ENCODE data around the gene ABCC6. TPM values are rescaled to one million over a fixed set of nuclear protein-coding genes. Genes with fewer than 3 reads are reported as not detected.

The ABCC6 gene
- total RNA-seq, 4 donors from 2014 or later = 1.8 to 19.4 (median 2.2) TPM

- TF ChIP-seq, protein P1, sequence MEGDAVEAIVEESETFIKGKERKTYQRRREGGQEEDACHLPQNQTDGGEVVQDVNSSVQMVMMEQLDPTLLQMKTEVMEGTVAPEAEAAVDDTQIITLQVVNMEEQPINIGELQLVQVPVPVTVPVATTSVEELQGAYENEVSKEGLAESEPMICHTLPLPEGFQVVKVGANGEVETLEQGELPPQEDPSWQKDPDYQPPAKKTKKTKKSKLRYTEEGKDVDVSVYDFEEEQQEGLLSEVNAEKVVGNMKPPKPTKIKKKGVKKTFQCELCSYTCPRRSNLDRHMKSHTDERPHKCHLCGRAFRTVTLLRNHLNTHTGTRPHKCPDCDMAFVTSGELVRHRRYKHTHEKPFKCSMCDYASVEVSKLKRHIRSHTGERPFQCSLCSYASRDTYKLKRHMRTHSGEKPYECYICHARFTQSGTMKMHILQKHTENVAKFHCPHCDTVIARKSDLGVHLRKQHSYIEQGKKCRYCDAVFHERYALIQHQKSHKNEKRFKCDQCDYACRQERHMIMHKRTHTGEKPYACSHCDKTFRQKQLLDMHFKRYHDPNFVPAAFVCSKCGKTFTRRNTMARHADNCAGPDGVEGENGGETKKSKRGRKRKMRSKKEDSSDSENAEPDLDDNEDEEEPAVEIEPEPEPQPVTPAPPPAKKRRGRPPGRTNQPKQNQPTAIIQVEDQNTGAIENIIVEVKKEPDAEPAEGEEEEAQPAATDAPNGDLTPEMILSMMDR (IDR thresholded peaks at IDR 0.05; ENCODE audit: low read depth) = no peak
Observed at GRCh38 chr16:16127469-16128116, 95.7 kb downstream of the ABCC6 start.

- TF ChIP-seq, protein P1 (IDR thresholded peaks at IDR 0.05; ENCODE audit: low read depth) = no peak
Observed at GRCh38 chr16:16126896-16127295, 96.4 kb downstream of the ABCC6 start.

DNA sequence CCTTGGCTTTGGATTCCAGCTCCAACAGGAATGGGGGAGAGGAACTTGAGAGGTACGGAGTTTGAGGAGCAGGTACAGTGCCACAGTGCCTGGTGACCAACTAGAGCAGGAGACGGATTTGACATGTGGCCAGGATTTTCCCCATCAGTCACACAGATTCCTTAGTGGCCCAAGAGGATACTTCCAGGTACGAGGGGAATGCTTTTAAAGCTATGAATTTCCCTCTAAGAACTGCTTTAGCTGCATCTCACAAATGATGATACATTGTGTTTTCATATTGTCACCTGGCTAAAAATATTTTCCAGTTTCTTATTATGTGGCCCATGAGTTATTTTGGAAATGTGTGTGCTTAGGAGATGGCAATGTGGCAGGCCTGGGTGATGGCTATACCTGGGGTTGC is 98.3 kb downstream of the ABCC6 start:
- TF ChIP-seq, protein P1 (IDR thresholded peaks at IDR 0.05; ENCODE audit: low read depth) = no peak

GRCh38 chr16:16124438-16124837 is 98.9 kb downstream of the ABCC6 start:
- TF ChIP-seq, protein P1 (IDR thresholded peaks at IDR 0.05; ENCODE audit: low read depth) = no peak

GRCh38 chr16:16122264-16122663 is 101.0 kb downstream of the ABCC6 start:
- TF ChIP-seq, protein P1 (IDR thresholded peaks at IDR 0.05; ENCODE audit: low read depth) = no peak

DNA sequence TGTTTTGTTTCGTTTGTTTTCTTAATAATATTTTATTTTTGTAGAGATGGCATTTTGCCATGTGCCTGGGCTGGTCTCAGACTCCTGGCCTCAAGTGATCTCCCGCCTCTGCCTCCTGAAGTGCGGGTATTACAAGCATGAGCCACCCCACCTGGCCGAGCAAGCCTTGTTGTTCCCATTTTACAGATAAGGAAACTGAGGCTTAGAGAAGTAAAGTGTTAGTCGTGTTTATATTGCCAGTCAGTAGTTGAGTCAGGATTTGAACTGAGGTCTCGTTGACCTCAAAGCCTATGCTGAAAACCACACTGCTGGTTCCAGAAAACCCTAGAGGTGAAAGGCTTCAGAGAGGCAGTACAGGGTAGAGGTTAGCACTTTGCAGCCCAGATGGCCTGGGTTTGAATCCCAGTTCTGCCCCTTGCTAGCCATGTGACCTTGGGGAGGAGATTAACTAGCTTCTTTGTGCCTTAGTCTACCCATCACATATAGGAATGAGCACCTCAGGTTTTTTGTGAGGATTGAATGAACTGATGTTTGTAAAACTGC is 102.0 kb downstream of the ABCC6 start:
- TF ChIP-seq, protein P1 (IDR thresholded peaks at IDR 0.05; ENCODE audit: low read depth) = no peak

DNA sequence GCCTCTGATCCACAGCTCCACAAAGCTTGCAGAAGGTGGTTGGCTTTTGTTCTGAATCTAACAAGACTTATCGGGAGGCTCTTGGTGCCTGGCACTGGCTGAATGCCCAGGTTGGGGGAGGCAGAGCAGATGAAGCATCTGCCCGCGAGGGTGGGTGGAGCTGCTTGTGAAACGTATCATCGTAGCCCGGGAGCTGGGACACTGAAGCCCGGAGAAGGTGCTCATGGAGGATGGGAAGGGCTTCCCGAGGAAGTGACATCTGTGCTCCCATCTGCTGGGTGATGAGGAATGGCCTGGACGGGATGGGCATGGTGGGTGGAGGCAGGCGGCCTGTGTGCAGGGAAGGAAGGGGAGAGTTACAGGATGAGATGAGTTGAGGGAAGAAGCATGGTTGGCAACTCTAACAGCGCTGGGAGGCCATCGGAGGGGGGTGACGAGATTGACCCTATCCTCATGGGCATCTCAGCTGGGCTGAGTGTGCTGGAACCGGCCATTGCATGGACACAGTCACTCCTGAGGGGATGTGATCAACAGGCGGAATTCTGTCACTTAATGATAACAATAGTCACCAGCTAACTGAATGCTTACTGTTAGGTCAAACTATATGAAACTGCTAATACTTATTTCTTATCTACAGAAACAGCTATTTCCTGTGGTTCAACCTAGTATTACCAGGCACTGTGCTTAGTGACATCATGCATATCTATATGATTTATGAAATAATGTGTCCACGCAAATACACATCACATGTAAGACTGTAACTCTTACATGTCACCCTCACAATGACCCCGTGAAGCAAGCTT is 102.7 kb downstream of the ABCC6 start:
- TF ChIP-seq, protein P1 (IDR thresholded peaks at IDR 0.05; ENCODE audit: low read depth) = no peak
